HG03045 (cell line): ENCODE data around the gene SLC4A5.
"Not testable (repeated sequence)": the region's sequence is repeated elsewhere in the genome, so short reads cannot be mapped to it uniquely, and the experiment has no call there.

Experiments used
- ATAC-seq: cut with Tn5 transposase; IDR thresholded peaks from one replicate; pipeline ENCODE4 v1.9.1; 2021; ENCODE audit warnings: mild to moderate bottlenecking, moderate library complexity; ENCODE audit not compliant: unreplicated experiment

The SLC4A5 gene

DNA sequence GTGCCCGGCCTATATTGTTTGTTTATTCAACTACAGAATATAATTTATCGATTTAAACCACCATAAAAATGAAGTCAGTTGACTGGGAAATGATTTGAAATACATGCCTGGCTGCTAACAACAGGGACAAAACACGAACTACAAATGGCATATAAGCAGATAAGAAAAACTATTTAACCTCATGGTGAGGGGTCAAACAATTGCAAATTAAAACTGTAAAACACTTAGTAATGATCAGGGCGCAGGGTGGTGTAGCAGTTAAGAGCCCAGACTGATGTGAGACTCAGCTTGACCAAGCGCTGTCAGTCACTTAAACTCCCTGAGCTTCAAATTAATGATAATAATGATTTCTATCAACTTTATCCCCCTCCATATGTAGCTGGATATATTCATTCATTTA lies 138.1 kb downstream of the SLC4A5 start:
- no peak for ATAC-seq

DNA sequence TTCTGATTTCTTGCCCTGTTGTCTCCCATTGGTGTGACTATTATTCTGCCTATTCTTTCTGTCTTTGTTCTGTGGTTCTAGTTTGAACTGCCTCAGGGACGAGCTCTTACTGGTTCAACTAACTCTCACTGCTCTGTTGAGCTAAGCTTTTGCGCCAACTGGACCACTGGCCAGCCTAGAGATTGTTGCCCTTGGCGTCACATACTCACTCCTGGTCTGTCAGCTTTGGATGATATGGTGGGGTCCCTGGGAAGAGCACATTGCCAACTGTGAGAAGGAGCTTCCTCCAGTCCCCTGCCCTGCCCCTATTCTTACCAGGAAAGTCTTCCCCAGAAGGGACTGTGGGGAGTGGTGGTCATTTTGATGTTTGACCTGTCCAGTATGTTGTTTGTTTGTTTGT lies 138.8 kb downstream of the SLC4A5 start:
- ATAC-seq = no peak

DNA sequence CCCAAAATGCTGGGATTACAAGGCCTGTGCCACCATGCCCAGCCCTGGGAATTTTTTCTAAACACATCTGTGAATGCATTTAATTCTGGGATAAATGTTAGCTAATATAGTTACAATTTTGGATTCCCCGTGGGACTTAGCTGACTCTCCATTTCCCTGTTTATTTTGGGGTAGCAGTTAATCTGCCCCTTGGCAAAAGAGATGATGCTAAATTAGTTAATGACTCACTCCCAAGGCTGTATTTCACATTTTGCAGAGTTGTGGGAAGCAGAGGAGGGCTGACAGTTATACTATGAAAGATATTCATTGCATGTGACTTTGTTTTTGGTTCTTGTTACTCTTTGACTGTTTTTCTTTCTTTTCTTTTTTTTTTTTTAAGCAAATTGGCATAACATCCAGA lies 141.6 kb downstream of the SLC4A5 start:
- no peak for ATAC-seq

DNA sequence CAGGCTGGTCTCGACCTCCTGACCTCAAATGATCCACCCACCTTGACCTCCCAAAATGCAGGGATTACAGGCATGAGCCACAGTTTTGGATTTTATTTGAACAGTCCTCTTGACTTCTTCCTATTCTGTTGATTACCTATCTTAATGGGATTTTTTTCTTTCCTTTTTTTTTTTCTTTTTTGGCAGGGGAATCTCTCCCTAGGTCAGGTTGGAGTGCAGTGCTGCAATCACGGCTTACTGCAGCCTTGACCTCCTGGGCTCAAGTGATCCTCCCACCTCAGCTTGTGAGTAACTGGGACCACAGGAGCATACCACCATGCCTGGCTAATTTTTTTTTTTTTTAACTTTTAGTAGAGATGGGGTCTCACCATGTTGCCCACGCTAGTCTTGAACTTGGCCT lies 142.0 kb downstream of the SLC4A5 start:
- ATAC-seq = no peak

DNA sequence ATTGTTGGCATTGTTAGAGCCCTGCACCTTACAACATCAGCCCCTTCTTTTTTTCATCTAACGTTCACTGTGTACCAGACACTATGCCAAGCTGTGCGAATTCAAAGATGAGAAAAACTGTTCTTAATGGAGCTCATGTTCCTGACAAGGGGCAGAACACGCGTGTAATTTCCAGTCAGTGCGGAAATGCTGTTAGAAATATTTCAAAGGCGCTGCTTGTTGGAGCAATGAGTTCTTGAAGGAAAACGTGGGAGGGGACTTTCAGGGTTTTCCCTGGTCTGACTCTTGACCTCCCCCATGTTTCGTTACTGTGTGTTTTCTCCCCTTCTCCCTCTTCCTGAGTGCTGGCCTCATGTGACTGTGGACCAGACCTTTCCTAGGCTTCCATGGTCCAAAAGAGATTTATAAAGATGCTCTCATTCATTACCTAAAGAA lies 143.3 kb downstream of the SLC4A5 start:
- no peak for ATAC-seq

DNA sequence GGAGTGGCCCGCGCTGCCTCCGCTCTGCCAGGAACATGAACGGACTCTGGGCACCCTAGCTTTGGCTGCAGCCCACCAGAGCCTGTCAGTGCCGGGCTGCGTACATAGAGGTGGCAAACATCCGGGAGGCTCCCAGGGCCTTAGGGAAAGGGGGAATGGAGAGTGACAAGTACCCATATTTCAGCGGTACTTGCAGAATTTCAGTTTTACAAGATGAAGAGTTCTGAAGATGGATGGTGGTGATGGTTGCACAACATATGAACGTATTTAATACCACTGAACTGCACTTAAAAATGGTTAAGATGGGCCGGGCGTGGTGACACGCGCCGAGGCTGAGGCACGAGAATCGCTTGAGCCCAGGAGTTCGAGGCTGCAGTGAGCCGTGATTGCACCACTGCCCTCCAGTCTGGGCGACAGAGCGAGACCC lies 143.9 kb downstream of the SLC4A5 start:
- no peak for ATAC-seq

DNA sequence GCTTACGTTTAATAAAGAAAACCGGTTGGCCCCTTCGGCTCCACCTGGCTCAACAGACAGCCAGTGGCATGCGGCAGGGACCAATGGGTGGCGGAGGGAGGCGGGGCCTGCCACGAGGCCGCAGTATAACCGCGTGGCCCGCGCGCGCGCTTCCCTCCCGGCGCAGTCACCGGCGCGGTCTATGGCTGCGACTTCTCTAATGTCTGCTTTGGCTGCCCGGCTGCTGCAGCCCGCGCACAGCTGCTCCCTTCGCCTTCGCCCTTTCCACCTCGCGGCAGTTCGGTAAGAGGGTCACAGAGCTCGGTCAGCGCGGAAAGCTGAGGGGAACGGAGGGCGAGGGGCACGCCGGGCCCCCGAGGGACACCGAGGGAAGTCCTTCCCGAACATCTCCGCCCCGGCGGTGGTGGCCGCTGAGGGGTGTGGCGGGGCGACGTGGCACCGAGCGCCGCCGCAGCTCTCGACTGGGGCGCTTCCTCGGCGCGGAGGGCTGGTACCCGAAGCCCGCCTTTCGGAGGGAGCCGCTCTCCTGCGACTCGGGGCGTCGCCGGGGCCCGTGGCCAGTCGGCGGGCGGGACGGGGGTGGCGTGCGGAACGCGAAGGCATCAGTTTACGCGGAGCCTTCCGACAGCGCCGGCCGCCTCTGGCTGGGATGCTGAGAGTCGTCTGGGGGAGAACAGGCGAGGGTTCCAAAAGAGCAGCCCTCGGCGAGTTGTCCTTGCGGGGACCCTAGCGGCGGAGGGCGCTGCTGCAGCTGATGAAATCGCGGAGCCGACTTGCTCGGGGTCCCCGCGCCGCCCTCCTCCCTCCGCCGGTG lies 144.5 kb downstream of the SLC4A5 start, which contains the start of gene MTHFD2:
Gene MTHFD2 (plus strand): TSS at position 155 of the 814 bp plus-strand sequence. CDS start 27 bp downstream, at position 182.
- peak; percentile 93 for ATAC-seq

DNA sequence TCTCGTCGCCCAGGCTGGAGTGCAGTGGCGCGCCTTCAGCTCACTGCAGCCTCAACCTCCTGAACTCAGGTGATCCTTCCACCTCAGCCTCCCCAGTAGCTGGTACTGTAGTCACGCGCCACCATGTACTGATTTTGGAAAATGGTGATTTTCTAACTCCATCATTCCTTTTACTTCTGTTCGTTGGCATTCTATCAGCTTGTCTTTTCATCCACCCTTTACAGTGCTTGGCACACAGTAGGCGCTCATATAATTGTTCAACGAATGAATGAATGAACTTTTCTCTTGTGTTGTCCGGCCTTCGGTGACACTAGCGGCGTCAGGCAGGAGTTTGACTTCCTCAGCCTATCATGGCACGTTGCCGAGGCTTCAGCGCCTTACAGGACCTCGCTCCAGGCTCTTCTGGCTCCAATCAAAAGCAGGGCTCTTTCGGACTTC lies 145.2 kb downstream of the SLC4A5 start:
- ATAC-seq = no peak

DNA sequence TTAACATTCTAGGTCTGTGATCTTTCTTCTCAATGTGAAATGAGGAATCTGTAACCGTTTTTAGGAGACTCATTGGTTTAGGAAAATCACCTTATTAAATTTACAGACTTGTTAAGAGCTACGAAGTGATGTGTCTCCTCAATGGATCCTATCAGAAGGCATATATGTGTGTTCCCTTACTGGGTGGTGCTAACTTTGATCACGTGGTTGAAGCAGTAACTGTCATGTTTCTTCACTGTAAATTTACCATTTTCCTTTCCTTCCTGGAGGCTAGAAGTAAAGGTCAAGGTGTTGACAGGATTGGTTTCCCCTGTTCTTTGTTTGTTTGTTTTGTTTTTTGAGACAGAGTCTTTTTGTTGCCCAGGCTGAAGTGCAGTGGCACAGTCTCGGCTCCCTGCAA lies 146.2 kb downstream of the SLC4A5 start:
- no peak for ATAC-seq

DNA sequence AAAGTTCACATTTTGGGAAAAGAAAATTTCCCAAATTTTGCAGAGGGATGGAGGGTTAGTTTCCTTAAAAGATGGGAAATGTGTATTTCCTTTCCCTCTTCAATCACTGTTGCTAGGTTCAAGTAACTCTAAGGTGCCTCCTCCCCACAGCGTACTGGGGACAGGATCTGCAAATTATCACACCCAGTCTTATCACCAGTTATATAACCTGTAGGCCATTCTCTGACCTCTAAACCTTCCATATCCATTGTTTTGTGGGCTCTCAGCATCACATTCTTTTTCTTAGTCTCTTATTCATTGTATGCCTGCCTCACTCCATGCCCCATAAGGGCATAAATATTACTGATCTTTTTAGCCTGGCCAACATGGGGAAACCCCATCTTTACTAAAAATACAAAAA lies 148.4 kb downstream of the SLC4A5 start:
- ATAC-seq = no peak

DNA sequence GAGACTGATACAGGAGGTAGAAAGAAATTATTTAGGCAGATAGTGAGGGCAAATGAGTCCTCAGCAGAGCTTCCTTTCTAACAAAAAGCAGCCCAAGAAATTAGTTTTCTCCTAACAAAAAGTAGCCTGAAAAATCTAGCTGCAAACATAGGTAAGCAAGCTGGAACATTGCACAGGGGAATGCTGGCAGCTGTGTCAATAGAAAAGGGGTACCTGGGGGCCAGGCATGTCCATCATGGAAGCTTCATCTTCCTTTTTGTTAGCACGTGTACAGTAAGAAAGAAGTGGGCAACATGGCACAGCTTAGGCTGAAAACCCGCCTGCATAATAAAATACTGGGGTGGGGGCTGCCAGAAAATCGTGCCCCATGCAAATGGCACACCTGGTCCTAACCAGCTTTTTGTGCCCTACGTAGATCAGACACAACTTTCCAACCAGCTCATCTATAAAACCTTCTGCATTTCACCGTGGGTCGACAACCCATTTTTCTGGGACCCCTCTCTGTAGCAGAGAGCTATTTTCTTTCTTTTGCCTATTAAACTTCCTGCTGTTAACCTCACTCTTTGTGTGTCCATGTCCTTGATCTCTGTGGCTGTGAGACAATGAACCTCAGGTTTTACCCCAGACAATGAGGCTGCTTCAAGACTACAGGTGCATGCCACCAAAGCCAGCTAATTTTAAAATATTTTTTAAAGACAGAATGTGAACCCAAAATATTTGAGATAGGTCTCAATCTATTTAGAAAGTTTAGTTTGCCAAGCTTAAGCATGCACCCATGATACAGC lies 151.4 kb downstream of the SLC4A5 start:
- no peak for ATAC-seq

DNA sequence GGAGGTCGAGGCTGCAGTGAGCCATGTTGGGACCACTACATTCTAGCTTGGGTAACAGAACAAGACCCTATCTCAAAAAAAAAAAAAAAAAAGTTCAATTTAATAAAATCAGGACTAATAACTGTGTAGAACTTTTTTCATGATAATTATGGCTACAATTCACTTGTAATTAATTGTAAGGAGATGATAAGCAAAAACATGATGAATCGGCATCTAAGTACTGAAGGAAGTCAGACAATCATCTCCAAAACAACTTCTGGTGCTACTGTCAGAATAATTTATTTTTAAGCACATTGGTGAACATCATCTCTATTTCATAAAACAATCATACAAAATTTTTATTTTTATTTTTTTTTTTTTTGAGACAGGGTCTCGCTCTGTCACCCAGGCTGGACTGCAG lies 154.5 kb downstream of the SLC4A5 start:
- no peak for ATAC-seq

DNA sequence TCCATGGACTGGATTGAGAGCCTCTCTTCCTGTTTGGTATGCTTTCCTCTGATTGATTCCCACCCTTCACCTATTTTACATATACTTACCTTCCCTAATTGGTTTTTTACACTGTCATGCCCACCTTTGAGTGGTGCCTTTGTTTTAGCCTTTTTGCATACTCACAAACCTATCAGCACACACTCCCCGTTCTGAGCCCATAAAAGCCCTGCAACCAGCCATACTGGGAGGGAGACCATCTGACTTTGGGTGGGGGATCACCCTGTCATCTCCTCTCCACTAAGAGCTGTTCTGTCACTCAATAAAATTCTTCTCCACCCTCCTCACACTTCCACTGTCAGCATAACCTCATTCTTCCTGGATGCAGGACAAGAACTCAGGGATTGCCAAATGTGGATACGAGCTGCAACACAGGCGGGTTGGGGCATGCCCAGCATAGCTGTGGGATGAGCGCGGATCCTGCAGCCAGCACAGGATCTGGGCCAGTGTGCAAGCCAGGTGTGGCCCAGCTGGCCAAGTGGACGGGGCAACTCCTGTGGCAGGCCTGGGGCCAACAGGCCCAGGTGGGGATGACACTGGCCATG lies 155.1 kb downstream of the SLC4A5 start:
- no peak for ATAC-seq

DNA sequence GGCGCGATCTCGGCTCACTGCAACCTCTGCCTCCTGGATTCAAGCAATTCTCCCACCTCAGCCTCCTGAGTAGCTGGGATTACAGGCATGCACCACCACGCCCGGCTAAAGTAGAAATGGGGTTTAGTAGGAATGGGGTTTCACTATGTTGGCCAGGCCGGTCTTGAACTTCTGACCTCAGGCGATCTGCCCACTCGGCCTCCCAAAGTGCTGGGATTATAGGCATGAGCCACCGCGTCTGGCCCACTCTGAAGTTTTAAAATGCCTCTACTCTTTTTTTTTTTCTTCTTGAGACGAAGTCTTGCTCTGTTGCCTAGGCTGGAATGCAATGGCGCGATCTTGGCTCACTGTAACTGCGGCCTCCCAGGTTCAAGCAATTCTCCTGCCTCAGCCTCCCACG lies 156.5 kb downstream of the SLC4A5 start:
- not testable (repeated sequence) for ATAC-seq

DNA sequence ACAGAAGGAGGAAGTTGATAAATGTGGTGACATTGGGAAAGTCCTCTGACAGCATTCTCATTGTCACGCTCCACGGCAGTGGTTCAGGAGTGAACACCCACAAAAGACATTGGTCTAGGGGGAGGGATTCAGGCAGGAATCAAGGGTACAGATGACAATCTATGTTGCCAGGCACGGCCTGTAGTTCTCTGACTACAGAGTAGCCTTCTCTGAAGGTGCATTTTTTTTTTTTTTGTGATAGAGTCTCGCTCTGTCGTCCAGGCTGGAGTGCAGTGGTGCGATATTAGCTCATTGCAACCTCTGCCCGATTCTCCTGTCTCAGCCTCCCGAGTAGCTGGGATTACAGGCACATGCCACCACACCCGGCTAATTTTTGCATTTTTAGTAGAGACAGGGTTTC lies 157.2 kb downstream of the SLC4A5 start:
- peak; percentile 51 for ATAC-seq

DNA sequence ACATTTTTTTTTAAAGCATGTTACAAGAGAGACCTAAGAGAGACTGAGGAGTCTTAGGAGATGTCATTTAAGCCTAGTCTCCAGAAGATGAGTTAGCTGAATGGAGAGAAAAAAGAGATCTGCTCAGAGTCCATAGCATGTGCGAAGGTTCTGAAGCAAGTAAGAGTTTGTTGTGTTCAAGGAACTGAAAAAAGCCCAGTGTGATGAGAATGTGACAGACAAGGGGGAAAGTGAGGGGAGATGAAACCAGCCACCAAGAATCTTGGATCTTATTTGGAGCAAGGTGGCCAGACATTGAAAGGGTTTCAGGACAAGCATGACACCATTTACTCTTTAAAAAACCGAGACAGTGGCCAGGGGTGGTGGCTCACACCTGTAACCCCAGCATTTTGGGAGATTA lies 159.3 kb downstream of the SLC4A5 start:
- no peak for ATAC-seq

DNA sequence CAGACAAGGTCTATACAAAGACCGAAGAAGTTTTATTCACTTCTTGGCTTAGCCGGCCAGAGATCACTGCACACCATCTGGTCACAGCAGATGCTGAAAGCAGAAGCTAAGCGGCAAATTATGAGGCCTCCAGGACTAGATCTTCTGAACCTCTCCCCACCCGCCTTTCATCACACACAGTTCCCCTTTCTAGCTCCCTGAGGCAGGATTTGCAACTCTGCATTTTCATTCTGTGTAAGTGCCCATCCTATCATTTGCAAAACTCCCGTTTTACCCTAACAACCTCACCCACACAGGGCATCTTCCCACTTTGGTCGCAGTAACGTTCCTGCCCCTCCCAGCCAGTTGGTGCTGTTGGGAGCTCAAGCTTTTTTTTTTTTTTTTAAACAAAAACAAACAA lies 161.5 kb downstream of the SLC4A5 start:
- ATAC-seq = no peak

DNA sequence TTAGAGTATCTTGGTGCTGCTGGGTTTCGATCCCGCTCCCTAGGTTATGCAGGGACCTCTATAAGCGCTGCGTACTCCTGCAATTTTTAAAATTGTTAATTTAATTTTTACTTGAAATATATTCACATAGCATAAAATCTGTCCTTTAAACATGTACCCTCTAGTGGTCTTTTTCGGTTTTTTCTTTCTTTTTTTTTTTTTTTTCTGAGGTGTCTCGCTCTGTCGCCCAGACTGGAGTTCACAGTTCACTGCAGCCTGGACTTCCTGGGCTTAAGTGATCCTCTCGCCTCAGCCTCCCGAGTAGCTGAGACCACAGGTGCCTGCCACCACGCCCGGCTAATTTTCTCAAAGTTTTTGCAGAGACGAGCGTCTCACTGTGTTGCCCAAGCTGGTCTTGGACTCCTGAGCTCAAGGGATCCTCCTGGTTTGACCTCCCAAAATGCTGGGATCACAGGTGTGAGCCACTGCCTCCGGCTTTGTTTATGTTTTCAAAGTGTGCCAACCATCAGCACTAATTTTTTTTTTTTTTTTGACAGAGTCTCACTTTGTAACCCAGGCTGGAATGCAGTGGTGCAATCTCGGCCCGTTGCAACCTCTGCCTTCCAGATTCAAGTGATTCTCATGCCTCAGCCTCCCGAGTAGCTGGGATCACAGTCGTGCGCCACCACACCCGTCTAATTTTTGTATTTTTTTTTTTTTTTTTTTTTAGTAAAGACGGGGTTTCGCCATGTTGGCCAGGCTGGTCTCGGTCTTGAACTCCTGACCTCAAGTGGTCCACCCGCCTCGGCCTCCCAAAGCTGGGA lies 164.0 kb downstream of the SLC4A5 start:
- ATAC-seq = peak; percentile 0

DNA sequence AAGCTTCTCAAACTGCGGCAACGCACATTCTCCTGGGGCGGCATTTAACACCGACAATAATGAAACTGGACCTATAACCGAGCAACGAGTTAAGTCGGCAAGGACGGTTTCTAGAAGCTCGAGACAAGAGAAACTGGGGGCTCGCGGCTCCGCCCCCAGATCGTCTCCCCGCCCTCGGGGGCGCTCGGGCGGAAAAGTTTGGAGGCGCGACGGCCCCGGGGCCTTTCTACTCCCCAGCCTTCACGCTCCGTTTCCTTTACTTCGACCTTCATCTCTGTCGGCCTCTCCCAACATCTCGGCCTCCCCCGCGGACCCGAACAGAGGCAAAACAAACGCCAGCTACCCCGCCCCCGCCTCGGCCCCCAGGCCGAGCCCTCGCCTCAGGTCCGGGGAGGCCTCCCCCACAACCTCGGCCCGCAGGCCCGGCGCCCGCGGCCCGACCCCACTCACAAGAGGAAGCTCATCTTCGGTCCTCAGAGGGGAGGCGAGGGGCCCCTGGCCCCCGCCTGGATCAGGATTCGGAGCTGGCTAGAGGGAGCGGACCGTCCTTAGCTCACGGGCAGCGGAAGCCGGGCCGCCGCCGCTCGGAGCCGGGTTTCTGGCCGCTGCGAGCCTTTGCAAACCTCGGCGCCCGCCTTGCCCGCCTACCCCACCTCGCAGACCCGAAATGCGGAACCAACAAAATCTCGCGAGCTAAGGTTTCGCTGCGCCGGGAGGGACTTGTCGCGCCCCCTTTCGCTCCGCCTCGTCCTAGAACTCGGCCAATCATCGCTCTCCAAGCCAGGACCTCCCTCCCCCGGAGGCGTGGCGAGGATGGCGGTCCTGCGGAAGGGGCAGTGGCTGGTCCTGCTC lies 164.8 kb downstream of the SLC4A5 start, which contains the start of gene MOB1A:
Gene MOB1A (minus strand): TSS at position 669 of the 852 bp plus-strand sequence. CDS start 205 bp downstream, at position 464.
- ATAC-seq = peak; percentile 79

DNA sequence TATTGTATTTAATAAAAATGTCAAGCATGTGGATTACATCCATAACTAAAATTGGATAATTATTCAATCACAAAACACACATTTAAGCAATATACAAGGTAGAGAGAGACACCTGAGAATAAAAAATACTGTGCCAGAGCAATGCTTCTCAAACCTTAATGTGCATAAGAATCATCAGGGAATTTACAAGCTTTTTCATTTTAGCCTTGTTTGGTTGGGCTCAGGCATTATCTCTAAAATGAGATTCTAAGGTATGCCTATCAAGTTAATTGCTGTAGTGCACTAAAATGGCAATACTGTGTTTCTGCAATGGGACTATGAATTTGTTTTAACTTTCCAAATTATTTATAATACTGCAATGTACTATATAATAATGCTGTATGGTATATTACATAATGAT lies 165.5 kb downstream of the SLC4A5 start:
- no peak for ATAC-seq
